GM21529 (cell line): ENCODE results near the gene DDX11.
"Not testable (repeated sequence)": the region's sequence is repeated elsewhere in the genome, so short reads cannot be mapped to it uniquely, and the experiment has no call there.

Source experiments
- ATAC-seq: cut with Tn5 transposase; IDR thresholded peaks from one replicate; pipeline ENCODE4 v1.9.1; 2021; ENCODE audit not compliant: unreplicated experiment

The DDX11 gene

DNA sequence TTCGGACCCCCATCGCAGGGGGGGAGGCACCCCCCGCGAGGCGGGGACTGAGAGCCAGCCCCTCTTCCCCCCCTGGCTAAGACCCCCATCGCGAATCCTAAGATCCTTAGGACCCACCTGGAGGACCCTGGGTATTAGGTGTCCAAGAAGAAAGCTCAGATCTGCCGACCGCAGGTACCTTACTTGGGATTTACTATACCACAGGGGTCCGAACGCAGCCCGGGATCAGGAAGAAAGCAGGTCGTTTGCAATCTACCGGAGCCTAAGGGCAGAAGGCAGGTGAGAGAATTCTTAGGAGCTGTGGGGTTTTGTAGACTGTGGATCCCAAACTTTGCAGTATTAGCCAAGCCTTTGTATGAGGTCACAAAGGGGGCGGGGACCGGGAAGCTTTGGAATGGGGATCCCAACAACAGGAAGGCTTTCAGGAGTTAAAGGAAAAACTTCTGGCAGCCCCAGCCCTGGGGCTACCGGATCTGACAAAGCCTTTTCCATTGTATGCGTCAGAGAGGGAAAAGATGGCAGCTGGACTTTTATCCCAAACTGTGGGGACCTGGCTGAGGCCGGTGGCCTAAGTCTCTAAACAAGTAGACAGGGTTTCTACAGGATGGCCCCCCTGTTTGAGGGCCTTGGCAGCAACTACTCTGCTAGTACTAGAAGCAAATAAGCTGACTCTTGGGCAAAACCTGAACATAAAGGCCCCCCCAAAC is 47.5 kb downstream of the DDX11 start:
- not testable (repeated sequence) for ATAC-seq

DNA sequence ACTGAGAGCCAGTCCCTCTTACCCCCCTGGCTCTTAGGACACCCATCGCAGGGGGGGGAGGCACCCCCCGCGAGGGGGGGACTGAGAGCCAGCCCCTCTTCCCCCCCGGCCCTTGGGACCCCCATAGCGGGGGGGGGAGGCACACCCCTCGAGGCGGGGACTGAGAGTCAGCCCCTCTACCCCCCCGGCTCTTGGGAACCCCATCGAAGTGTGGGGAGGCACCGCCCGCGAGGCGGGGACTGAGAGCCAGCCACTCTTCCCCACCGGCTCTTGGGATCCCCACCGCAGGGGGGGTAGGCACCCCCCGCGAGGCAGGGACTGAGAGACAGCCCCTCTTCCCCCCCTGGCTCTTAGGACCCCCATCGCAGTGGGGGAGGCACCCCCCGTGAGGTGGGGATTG is 48.8 kb downstream of the DDX11 start:
- ATAC-seq, result no peak

DNA sequence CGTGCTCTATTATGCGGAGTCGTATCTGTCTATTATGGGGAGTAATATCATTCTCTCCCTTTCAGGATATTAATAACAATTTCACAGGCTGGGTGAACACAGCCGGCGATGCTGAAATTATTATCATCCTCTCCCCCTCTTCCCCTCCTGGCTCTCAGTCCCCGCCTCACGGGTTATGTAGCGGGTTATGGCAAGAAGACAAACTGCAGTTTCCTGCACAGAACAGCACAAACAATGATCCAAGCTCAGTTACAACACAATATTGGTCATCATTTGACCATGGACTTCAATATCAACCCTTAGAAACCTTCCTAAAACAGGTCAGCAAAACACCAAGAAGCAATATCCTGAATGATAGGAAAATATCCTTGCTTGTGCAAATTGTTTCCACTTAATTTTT is 50.5 kb downstream of the DDX11 start:
- not testable (repeated sequence) for ATAC-seq

DNA sequence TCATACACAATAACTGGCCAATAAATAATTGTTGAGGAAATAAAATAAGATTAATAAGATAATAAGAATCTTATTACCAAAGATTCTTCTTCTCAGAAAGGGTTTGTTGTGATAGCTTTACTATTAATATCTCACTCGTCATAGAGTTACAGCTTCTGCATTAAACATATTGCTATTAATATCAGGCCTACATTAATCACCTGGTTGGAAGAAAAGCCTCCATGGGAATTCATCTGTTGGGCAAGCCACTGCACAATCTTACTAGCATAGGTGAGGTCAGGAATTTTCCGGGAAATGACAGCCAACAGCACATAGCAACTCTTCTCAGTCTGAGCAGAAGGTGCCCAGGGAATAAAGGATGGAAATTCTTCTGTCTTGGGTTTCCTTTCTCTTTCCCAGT is 51.5 kb downstream of the DDX11 start:
- not testable (repeated sequence) for ATAC-seq

DNA sequence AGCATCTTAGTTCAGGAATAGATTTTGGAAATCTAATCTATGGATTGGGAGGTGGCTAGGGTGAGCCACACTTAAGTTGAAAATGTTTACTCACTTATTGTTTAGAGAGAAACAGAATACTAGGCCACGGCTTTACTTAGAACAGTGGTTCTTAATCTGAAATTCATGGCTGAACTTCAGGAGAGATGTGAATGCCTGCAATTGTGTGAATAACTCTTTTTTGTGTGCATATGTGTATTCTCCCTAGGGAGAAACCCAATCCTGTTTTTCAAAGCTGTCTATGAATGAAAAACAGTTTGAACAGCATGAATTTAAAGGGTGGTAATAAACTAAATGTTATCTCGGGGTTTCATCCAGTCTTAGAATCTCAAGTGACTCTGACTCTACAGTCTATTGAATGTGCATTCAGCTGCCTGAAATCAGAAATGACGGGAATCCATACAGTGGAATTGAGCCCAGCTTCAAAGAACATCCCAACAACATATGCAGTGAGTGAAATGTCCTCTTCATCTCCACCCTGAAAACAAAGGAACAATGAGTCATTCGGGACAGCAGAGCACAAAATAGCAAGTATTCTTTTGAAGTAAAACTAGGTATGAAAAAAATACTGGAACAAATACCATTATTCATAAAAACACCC is 53.7 kb downstream of the DDX11 start:
- not testable (repeated sequence) for ATAC-seq

DNA sequence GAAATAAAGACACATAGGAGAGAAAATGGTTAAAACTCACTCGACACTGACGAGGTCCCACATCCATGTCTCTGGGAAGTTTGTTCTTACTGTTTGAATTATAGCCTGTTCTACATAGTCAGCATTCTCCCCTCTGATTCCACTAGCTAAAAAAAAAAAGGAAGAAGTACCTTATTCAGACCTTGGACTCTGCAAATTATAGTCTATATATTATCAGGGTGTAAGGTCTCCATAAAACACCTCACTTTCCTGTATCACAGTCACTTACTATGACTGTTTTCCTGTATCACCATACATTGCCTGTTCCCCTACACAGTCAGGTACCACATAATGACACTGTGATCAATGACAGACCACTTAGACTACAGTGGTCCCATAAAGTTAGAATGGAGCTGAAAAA is 62.9 kb downstream of the DDX11 start:
- ATAC-seq, result not testable (repeated sequence)

DNA sequence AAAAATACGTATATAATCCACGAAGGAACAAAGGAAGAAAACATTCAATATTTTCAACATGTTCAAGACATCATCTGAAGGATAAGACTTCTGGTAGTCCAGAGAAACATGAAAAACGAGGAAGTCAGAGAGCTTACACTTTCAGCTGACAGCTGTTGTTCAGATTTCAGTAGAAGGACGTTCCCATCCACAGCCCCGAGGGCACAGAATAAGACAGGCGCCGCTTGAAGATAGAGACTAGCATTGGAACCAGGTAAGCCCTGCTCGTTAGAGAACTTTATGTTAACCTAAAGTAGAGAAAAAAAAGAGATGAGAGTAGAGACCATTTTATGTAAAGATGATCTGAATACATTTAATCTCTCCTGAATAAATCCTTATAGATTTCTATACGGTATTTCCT is 71.1 kb downstream of the DDX11 start:
- not testable (repeated sequence) for ATAC-seq

DNA sequence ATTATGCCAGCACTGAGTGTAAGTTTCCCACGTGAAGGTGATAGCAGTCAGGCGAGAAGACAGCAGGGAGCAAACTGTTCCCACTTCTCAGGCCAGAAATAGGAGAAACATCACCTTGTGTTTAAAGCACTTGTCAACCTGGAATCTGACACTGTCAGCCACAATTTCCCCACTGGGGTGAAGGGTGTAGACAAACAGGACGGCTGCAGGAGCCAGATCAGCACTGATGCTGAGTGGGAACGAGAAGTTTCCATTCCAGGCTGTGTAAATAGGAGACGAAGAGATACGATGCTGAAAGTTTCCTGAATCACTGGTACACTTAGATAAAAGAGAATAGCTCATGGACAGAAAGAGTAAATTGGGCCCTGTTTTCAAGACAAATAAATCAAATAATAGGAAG is 71.6 kb downstream of the DDX11 start:
- ATAC-seq, result not testable (repeated sequence)

DNA sequence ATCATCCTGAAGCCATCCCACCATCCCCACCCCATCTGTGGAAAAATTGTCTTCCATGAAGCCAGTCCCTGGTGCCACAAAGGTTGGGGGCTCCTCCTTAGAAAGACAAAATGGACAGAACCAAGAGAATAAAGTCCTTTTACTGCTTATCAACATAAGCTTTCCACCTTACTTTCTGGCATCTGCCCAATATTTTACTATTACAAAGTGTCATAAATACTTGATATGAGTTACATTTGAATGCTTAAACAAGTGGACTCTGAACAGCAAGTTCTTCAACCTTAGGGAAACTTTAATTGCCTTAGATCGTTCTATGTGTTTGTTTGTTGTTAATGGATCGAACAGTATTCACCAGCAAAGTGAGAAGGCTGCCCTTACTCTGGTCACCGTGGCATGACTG is 73.8 kb downstream of the DDX11 start:
- ATAC-seq, result not testable (repeated sequence)

DNA sequence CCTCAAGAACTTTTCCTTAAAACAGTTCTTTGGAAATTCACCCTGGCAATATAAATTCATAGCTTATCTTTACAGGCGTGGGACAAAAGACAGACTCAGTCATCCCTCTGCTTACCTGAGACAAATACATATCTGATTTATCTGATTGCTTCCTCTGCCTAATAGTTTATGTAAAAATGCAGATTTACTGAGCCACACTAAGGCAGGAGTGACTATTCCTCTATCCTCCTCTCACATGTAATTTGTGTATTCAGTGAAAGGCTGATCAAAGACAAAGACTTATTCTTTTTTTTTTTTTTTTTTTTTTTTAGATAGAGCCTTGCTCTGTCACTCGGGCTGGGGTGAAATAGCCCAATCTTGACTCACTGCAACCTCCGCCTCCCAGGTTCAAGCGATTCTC is 77.1 kb downstream of the DDX11 start:
- ATAC-seq, result not testable (repeated sequence)
